Aorta (tissue), 5 donors: Measurements from ENCODE around the gene CD47. TPM values are rescaled to one million over a fixed set of nuclear protein-coding genes. Genes with fewer than 3 reads are reported as not detected.
A peak's percentile ranks its signal among the peaks of the same experiment; 100 is the strongest.

Source experiments
- ATAC-seq: fragments of 200-7000 bp; cut with Tn5 transposase; one replicate; pipeline ENCODE4 v1.9.1; 2022; ENCODE audit warnings: moderate library complexity; ENCODE audit not compliant: low FRiP score
- DNase-seq, 2 donors: peaks; one replicate each; pipeline ENCODE4 v3.0.0-alpha.2; 2020
- H3K27ac ChIP-seq, 2 donors: one replicate each; pipeline ENCODE4 v1.5.1; 2013; ENCODE audit warnings: low read length in 2 of 2, mild to moderate bottlenecking in 2 of 2, moderate library complexity in 2 of 2, control low read depth in 1 of 2, inconsistent platforms in 1 of 2, low read depth in 1 of 2
- H3K27me3 ChIP-seq, 2 donors: one replicate each; pipeline ENCODE4 v1.6.1; 2013; ENCODE audit warnings: control low read depth in 1 of 2, low read length in 1 of 2, mild to moderate bottlenecking in 1 of 2, moderate library complexity in 1 of 2; ENCODE audit not compliant: insufficient read depth in 2 of 2, control insufficient read depth in 1 of 2
- H3K36me3 ChIP-seq, 2 donors: one replicate each; pipeline ENCODE4 v1.6.1; 2013; ENCODE audit warnings: control low read depth in 1 of 2, low read length in 1 of 2, mild to moderate bottlenecking in 1 of 2; ENCODE audit not compliant: insufficient read depth in 2 of 2, control insufficient read depth in 1 of 2
- H3K4me1 ChIP-seq, 2 donors: one replicate each; pipeline ENCODE4 v1.6.1; 2013; ENCODE audit warnings: low read length in 2 of 2, control low read depth in 1 of 2, mild to moderate bottlenecking in 1 of 2, moderate library complexity in 1 of 2; ENCODE audit not compliant: insufficient read depth in 2 of 2, control insufficient read depth in 1 of 2
- H3K4me3 ChIP-seq, 2 donors: one replicate each; pipeline ENCODE4 v1.5.1; 2013; ENCODE audit warnings: low read length in 2 of 2, control low read depth in 1 of 2, mild to moderate bottlenecking in 1 of 2
- H3K9me3 ChIP-seq: one replicate; pipeline ENCODE4 v1.6.1; 2013; ENCODE audit warnings: mild to moderate bottlenecking, low read length; ENCODE audit not compliant: control insufficient read depth
- WGBS, 2 donors: extraction: QIAGEN DNeasy Blood & Tissue Kit; methylation state at CpG; one replicate each; pipeline ENCODE4 v1.1.7; 2013; 5-methylcytosine and 5-hydroxymethylcytosine counted together
- intact Hi-C, 2 donors: fragments of 100-400 bp; cut with DNase I; formaldehyde crosslinking; loops; one replicate each; pipeline versions ENCODE4 v1.14.2 to v1.15.0; 2022
- long read RNA-seq, 2 donors: library from polyadenylated mRNA; unstranded; transcript quantifications; one replicate each; pipeline ENCODE4 v2.0.0, GENCODE V29; 2020 to 2021
- polyA plus RNA-seq, 2 donors: library from polyadenylated mRNA; stranded (reverse); fragments of 200-250 nt; gene quantifications; one replicate each; pipeline ENCODE4 v1.2.3, GENCODE V29; 2013
- total RNA-seq, 2 donors: library from RNA; stranded (reverse); fragmentation: NEBNext Ultra II Directional; extraction: Animal tissue kit (Norgen Biotek cat#: 25700); gene quantifications; one replicate each; pipeline ENCODE4 v1.2.1, GENCODE V29; 2021
- donor health status: healthy with polysubstance abuse.
- donor health status: Bipolar disorder and iron deficiency.
- donor health status: DM: no; HTN: no; CAD: no.
- donor health status: DM: no; HTN: no; CAD: no.
- donor health status: DM: yes; HTN: yes; CAD: no.

The CD47 gene
- total RNA-seq = 10 to 100 TPM; 79.0 to 96.7 TPM
- 10 to 100 TPM; 14.9 to 38.8 TPM for polyA plus RNA-seq
- long read RNA-seq, donor 1, full-length matches to known transcripts = 69 of 93 reads
- long read RNA-seq, donor 1, partial matches to known transcripts = 12 of 93 reads
- long read RNA-seq, donor 1, other reads (novel, unspliced or antisense) = 12 of 93 reads
- long read RNA-seq, donor 2, full-length matches to known transcripts = 37 of 56 reads
- long read RNA-seq, donor 2, partial matches to known transcripts = 2 of 56 reads
- long read RNA-seq, donor 2, other reads (novel, unspliced or antisense) = 17 of 56 reads

DNA sequence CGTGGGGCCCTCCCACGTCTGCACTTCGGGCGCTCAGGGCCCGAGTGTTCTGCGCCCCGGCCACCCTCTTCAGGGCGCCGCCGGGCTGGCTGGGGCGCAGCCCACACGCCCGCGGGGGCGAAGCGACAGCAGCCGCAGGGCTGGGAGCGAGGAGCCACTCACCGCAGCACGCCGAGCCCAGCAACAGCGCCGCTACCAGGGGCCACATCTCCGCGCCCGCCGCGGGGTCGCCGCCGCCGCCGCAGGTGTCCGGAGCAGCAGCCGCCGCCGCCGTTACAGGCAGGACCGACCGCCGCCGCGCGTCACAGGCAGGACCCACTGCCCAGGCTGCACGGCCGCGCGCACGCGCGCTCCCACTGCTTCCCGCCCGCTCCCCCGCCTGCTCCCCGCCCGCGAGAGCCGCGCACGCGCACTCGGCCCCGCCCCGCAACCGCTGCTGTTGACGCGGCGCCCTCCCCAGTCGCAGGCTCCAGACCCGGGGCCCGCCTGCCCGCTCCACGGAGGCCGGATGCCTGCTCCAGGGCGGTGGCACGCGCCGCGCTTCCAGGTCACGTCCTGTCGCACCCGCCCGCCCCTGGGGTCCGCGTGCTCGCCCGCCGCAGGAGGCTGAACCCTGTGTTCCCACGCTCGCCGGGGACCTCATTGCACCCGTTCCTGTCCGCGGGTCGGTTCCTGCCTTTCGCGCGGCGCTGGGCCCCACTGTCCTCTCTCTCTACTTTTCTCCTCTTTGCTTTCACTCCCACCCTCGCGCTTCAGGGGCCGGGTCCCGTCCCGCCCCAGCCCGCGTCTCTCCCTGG is at the start of gene CD47:
Gene CD47 (minus strand): TSS at position 331 of the 797 bp plus-strand sequence. CDS start 123 bp downstream, at position 208.
- intact Hi-C loops = loop anchor here (5.0 to 10.0 kb wide), 2 partner anchors 134 kb away; partner anchors contain the start of gene IFT57 (in 1 of the 2)
- ATAC-seq = peak; percentile 97
- DNase-seq = peak; percentile 96 to 99
- no peaks in the 10 kb centered on the region for H3K36me3 ChIP-seq
- peak within 1 kb of the TSS in 1 of 2 donors; percentile 60 for H3K27ac ChIP-seq
- no peaks in the 10 kb centered on the region for H3K9me3 ChIP-seq
- WGBS, 2 donors = 0% methylated on average over 32 to 106 of the region's 106 CpGs
- H3K4me3 ChIP-seq = peak within 1 kb of the TSS; percentile 73 to 80
- no peaks in the 10 kb centered on the region for H3K4me1 ChIP-seq
- no peaks in the 10 kb centered on the region for H3K27me3 ChIP-seq

GRCh38 chr3:108137460-108137814 is 46.6 kb upstream of the CD47 start:
- Histone ChIP-seq H3K4me1 (no peaks in the 10 kb centered on the region), H3K27me3 (no peaks in the 10 kb centered on the region), H3K27ac (no peak overlapping the region), H3K36me3 (no peaks in the 10 kb centered on the region), H3K9me3 (no peaks in the 10 kb centered on the region), H3K4me3 (no peak overlapping the region)
- ATAC-seq (no peak), DNase-seq (no peak)
- WGBS, 2 donors = 84% methylated on average over 5 of the region's 5 CpGs
- intact Hi-C loops = no loop called here

DNA sequence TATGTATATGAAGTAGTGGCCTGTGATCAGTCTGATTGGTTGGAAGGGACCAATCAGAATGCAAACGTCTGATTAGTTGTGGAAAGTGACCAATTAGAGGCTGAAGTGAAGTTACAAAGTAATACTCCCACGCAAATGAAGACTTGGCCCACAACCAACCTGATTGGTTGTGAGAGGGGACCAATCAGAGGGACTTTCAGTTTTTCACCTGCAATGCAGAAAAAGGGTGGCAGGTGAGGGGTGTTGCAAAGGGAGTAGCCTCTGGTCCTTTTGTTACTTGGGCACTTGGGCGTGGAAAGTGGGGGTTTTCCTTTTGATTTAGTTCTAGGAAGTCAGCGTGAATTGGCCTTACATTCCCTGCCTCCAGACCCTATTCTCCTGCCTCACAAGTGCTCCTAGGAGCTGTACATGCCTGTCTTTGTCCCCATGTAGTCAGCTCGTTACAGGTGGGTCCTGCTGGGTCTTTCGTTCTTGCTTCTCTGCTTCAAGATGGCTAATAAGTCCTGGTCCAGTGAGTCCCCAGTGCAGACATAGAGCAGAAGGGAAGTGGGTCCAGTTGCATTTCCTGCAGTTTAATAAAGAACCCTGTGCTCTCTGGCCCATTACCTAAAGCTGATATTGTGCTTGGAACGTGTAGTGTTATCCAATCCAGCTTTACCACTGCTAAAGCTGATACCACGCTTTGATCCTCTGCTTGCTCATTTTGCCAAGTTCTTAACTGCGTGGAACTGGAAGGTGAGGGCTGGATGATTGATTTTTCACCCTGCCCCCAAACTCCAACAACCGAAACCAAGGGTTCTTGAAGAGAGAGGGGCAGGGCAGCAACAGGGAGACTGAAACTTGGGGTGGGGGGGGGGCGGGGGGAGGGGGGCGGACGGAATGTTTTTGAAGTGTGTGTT is 46.0 kb upstream of the CD47 start:
- WGBS, 2 donors = 72 to 82% methylated on average over 13 of the region's 13 CpGs
- no peaks in the 10 kb centered on the region for H3K27me3 ChIP-seq
- no peaks in the 10 kb centered on the region for H3K9me3 ChIP-seq
- H3K27ac ChIP-seq = no peak overlapping the region
- ATAC-seq (no peak), DNase-seq (no peak)
- intact Hi-C loops = no loop called here
- H3K4me1 ChIP-seq = no peaks in the 10 kb centered on the region
- H3K36me3 ChIP-seq = no peaks in the 10 kb centered on the region
- no peak overlapping the region for H3K4me3 ChIP-seq

DNA sequence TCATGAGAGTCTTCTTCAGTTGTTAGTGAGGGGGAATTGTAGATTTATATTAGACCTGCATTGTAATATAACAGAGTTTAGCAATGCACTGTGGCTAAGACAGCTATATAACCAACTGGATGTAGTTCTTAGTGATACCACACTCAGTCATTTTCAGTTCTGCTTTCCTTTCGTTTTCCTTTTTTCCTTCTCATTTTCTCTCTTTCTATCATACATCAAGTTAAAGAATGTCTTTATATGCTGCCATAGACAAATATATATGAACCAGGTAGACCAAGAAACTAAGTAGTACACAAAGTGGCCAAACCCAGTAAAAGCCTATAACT is 43.7 kb upstream of the CD47 start:
- intact Hi-C loops = no loop called here
- DNase-seq (no peak), ATAC-seq (no peak)
- H3K27me3 ChIP-seq = no peaks in the 10 kb centered on the region
- 82 to 88% methylated on average over 1 of the region's 1 CpG for WGBS, 2 donors
- no peaks in the 10 kb centered on the region for H3K4me1 ChIP-seq
- H3K4me3 ChIP-seq = no peak overlapping the region
- H3K9me3 ChIP-seq = no peaks in the 10 kb centered on the region
- H3K27ac ChIP-seq = no peak overlapping the region
- no peaks in the 10 kb centered on the region for H3K36me3 ChIP-seq

GRCh38 chr3:108133858-108134554 is 43.2 kb upstream of the CD47 start:
- no peaks in the 10 kb centered on the region for H3K27me3 ChIP-seq
- no peaks in the 10 kb centered on the region for H3K9me3 ChIP-seq
- no peaks in the 10 kb centered on the region for H3K4me1 ChIP-seq
- ATAC-seq (no peak), DNase-seq (no peak)
- intact Hi-C loops = no loop called here
- no peaks in the 10 kb centered on the region for H3K36me3 ChIP-seq
- no peak overlapping the region for H3K4me3 ChIP-seq
- no peak overlapping the region for H3K27ac ChIP-seq
- 70 to 74% methylated on average over 5 of the region's 5 CpGs for WGBS, 2 donors

DNA sequence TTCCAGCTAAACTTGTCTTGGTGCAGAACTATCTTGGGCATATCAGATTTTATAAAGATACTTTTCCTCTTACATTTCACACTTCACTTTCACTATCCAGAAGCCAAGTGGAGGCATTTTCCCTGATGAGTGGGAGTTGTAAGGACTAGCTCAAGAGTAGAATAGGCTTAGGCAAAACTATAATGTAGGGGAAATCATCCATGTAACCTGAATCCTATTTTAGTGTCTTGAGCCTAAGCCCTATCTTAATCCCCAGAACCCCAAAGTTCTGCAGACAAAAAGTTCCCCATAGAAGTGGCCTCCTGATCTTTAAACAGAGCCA is 42.2 kb upstream of the CD47 start:
- H3K36me3 ChIP-seq = no peaks in the 10 kb centered on the region
- no peak overlapping the region for H3K27ac ChIP-seq
- no peak for DNase-seq
- no peaks in the 10 kb centered on the region for H3K27me3 ChIP-seq
- peak overlapping the region in 1 of 2 donors; percentile 10 for H3K4me3 ChIP-seq
- ATAC-seq = no peak
- H3K9me3 ChIP-seq = no peaks in the 10 kb centered on the region
- intact Hi-C loops = no loop called here
- no peaks in the 10 kb centered on the region for H3K4me1 ChIP-seq

DNA sequence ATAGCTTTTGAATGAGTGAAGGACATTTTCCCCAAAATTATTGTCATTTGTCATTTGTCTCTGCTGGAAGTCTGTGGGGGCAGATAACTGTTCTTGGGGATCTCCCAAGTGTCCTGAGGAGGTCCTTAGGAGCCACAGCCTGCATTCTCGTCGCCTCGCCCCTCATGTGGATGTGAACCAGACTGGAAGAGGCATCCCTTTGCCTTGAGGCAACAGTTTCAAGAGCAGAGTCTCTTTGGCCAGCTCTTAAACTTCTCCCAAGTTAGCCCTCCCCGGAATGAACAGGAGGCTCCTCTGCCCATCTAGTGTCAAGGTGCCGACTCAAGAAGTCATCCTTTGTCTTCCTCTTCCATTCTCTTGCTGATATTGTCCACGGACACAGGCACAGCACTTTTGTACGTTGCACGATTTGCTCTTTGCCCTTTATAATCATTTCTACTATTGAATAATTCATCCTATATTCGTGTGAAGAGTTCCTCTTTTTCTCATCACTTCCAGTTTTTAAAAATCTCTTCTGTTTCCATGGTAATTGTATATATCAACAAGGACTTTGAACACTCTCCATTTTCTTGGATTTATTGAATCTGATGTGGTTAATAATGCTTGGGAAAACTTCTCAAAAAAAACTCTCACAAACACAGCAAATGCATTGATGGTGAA is 40.8 kb upstream of the CD47 start:
- no peak for ATAC-seq
- no peaks in the 10 kb centered on the region for H3K9me3 ChIP-seq
- no peak overlapping the region for H3K4me3 ChIP-seq
- DNase-seq = no peak
- H3K4me1 ChIP-seq = no peaks in the 10 kb centered on the region
- peak overlapping the region in 1 of 2 donors; percentile 21 for H3K27ac ChIP-seq
- WGBS, 2 donors = 92 to 93% methylated on average over 9 of the region's 9 CpGs
- H3K27me3 ChIP-seq = no peaks in the 10 kb centered on the region
- H3K36me3 ChIP-seq = no peaks in the 10 kb centered on the region
- intact Hi-C loops = no loop called here
